T-helper 1 cell treated with Interleukin-12 subunit alpha and Interleukin-12 subunit beta and Interleukin-4 antibody, amounts not matched to agents 30 ng/mL and 1 ng/mL, for 36 hours (primary cell): ENCODE measurements around the gene PLEKHG4B. TPM values are rescaled to one million over a fixed set of nuclear protein-coding genes. Genes with fewer than 3 reads are reported as not detected.

ENCODE experiments used
- intact Hi-C: fragments of 100-400 bp; cut with micrococcal nuclease; formaldehyde crosslinking; loops from one replicate; pipeline ENCODE4 v1.15.1; 2024
- total RNA-seq: library from RNA; stranded (reverse); gene quantifications from 2 replicates; pipeline ENCODE4 v1.2.3, GENCODE V29; 2022

PLEKHG4B gene
- total RNA-seq, 1 donor from 2014 or later = not detected

DNA sequence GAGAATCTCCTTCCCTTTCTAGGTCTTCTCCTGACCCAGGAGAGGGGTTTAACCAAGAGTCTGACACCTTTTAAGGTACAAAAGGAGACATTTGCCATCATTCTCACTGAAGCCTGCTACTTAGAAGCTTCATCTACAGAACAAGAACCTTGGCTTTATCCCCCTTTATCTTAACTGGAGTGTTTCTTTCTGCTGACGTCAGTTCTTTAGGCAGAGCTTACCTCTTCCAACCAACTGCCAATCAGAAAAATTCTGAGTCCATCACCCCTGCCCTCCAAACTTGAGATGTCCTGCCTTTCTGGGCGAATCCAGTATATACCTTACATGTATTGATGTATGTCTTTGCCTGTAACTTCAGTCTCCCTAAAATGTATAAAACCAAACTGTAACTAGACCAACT is 37.2 kb downstream of the PLEKHG4B start:
- intact Hi-C loops = no loop called here

DNA sequence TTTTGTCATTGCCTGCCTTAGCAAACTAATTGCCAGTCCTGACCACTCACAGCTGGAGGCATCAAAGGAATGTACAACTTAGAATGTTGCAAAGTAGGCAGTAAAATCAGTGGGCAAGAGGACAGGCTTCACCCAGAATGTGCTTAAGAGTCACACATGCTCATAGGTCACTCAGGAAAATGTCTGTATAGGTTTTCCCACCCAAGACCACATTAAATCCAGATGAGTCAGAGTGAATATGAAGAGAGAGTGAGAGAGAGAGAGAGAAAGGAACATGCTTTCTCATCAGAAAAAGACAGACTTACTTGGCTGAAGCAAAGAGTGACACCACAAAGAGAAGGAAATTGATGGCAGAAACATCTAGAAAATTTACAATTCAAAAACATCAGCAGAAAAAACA is 37.9 kb downstream of the PLEKHG4B start:
- intact Hi-C loops = no loop called here

GRCh38 chr5:130601-131131 is 38.7 kb downstream of the PLEKHG4B start:
- intact Hi-C loops = no loop called here

- intact Hi-C loops = no loop called here
Measured at GRCh38 chr5:136901-137300, 44.9 kb downstream of the PLEKHG4B start.

DNA sequence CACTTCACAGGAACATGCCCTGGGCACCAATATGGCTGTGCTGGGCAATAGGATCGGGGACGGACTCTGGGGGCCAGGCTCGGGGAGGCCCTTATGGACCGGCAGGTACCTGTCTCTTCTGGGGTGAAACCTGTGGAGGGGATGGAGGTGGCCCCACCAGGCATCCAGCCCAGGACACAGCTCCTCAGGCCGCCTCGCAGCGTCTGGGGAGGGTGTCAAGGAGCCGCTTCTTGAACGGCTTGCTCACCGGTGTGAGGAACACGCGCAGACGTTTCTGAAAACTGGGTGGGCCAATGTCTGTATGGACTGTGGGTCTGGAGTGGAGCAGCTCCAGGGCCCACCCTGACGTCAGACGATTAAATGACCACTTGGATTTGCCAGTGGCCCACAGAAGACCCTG is 45.8 kb downstream of the PLEKHG4B start:
- intact Hi-C loops = no loop called here

DNA sequence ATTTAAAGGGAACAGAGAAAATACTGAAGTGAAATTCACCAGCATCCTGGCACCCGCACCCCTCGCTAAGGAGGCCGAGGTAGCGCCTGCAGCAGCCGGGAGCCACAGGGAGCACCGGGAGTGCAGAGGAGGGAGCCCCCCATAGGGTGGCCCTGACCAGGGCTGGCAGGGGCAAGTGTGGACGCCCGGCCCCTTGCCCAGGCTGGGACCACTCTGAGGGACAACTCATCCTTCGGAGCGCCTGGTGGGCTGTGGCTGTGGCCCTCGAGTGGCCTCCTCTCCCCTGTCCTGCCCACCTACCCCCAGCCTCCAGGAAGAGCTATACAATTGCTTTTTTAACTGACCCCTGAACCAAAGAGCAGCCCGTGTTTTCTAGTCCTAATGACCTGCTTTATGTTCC is 47.0 kb downstream of the PLEKHG4B start:
- intact Hi-C loops = no loop called here

DNA sequence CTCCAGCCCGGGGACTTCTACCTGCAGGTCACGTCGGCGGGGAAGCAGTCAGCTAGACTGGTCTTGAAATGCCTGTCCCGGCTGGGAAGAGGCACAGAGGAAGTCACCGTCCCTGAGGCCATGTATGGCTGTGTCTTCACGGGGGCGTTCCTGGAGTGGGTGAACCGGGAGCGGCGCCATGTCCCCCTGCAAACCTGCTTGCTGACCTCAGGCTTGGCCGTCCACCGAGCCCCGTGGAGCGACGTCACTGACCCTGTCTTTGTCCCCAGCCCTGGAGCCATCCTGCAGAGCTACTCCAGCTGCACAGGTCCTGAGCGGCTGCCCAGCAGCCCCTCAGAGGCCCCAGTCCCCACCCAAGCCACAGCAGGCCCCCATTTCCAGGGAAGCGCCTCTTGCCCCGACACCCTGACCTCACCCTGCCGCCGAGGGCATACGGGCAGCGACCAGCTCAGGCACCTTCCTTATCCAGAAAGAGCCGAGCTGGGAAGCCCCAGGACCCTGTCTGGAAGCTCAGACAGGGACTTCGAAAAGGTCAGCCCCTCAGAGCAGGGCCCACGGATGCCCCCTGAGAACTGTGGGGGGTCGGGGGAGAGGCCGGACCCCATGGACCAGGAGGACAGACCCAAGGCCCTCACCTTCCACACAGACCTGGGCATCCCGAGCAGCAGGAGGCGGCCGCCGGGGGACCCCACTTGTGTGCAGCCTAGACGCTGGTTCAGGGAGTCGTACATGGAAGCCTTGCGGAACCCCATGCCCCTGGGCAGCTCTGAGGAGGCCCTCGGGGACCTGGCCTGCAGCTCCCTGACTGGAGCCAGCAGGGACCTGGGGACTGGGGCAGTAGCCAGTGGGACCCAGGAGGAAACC is 47.8 kb downstream of the PLEKHG4B start:
- intact Hi-C loops = no loop called here

DNA sequence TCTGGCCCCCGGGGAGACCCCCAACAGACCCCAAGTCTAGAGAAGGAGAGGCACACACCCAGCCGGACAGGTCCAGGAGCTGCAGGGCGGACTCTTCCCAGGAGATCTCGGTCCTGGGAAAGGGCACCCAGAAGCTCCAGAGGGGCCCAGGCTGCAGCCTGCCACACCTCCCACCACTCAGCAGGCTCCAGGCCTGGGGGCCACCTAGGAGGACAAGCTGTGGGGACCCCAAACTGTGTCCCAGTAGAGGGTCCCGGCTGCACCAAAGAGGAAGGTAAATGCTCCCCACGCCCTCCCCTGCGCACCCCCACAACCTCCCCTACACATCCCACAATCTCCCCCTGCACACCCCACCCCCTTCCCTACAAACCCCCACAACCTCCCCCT is 48.5 kb downstream of the PLEKHG4B start:
- intact Hi-C loops = no loop called here

GRCh38 chr5:141211-141610 is 49.2 kb downstream of the PLEKHG4B start:
- intact Hi-C loops = no loop called here

GRCh38 chr5:141761-142160 is 49.8 kb downstream of the PLEKHG4B start:
- intact Hi-C loops = no loop called here

- intact Hi-C loops = no loop called here
Measured at GRCh38 chr5:142246-142810, 50.4 kb downstream of the PLEKHG4B start.

DNA sequence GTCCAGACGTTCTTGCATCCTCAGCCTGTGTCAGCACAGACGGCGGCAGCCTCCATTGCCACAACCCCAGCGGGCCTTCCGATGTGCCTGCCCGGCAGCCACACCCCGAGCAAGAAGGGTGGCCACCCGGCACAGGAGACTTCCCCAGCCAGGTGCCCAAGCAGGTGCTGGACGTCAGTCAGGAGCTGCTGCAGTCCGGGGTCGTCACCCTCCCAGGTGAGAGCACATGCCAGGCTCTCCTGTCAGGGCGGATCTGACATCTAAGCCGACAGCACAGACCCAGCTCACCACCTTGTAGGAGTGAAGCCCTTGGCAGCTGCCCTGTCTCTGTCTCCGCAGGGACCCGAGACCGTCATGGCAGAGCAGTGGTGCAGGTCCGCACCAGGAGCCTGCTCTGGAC is 51.1 kb downstream of the PLEKHG4B start:
- intact Hi-C loops = no loop called here

DNA sequence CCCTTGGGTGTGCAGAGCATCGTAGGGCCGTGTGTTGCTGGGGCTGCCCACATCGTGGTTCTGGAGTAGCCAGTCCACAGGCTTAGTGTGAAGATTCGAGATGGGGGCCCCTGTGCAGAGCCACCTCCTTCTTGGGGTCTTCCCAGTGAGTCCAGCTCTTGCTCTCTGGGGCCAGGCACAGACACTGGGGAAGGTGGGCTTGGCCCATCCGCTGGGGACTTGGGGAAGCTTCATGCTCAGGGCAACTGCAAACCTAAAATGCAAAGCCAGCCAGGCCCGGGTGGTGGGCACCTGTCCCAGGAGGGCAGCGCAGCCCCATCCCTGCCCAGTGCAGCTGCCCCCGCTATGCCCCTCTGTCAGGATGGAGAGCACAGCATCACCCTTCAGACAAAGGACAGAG is 53.0 kb downstream of the PLEKHG4B start:
- intact Hi-C loops = no loop called here

DNA sequence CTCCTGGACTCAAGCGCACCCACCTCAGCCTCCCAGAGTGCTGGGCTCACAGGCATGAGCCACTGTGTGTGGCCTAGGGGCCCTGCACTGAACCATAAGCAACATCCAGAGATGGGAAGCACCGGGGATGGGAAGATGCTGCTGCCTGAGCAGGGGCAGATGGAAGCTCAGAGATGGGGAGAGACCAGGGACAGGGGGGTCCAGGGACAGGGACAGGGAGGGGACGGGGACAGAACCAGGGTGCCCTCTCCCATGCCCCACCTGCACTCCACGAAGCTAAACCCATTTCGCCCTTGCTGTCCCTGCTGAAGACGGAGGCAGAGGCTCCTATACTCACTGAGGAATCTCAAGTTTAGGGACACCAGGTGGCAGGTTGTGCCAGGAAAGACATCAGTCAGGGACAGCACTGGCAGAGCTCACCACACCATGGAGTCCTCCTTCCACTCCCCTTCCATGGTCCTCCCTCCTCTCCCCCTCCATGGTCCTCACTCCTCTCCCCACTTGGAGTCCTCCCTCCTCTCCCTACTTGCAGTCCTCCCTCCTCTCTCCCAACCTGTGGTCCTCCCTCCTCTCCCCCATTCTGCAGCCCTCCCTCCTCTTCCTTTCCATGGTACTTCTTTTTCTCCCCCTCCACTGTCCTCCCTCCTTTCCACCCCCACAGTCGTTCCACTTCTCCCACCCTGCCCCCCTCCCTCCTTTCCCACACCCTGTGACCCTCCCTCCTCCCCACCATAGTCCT is 53.8 kb downstream of the PLEKHG4B start:
- intact Hi-C loops = no loop called here

DNA sequence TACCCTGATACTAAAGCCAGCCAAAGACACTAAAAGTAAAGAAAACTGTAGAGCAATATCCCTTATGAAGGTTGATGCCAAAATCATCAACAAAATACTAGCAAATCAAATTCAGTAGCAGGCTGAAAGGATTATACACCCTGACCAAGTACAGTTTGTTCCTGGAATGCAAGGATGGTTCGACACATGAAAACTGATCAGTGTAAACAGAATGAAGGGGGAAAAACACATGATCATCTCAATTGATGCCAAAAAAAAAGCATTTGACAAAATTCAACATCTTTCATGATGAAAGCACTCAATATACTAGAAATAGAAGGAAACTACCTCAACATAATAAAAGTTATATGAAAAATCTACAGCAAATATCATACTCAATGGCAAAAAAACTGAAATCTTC is 55.8 kb downstream of the PLEKHG4B start:
- intact Hi-C loops = no loop called here

DNA sequence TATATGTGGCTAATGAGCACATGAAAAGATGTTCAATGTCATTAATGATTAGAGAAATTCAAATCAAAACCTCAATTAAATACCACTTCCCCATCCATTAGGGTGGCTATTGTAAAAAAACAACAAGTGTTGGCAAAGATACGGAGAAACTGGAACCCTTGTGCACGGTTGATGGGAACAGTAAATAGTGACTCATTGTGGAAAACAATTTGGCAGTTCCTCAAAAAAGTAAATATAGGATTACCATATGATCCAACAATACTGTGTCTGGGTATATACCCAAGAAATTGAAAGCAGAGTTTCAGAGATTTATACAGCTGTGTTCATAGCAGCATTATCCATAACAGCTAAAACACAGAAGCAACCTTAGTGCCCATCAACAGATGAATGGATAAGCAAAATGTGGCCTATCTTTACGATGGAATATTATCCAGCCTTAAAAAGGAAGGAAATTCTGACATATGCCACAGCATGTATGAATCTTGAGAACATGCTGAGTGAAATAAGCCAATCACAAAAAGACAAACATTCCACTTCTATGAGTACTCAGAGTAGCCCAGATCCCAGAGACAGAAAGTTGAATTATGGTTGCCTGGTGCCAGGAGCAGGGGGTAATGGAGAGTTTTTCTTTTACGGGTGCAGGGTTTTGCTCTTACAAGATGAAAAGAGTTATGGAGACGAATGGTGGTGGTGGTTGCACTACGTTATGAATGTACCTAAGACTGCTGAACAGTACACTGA is 57.9 kb downstream of the PLEKHG4B start:
- intact Hi-C loops = no loop called here

DNA sequence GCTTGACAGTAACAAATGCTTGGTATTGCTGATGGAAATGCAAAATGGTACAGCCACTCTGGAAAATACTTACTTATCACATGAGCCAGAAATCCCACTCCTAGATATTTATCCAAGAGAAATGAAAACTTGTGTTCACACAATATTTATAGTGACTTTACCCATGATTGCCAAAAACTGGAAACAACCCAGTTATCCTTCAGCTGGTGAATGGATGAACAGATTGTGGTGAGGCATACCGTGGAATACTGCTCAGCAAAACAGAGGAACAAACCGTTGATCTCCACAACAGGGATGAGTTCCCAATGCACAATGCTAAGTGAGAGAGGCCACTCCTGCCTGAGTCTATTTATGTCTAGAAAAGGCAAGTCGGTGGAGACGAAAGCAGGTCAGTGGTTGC is 58.8 kb downstream of the PLEKHG4B start:
- intact Hi-C loops = no loop called here

DNA sequence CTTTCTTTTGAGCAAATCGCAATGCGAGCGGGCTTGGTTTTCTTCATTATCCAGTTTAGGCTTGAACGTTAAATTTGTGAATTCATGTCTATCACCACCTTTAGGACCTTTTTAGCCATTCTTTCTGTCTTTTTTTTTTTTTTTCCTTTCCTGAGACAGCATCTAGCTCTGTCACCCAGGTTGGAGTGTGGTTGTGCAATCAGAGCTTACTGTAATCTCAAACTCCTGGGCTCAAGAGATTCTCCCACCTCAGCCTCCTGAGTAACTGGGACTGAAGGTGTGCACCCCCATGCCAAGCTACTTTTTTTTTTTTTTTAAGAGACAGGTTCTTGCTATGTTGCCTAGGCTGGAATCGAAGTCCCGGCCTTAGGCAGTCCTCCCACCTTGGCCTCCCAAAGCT is 60.1 kb downstream of the PLEKHG4B start:
- intact Hi-C loops = no loop called here

- intact Hi-C loops = no loop called here
Measured at GRCh38 chr5:153256-153655, 61.3 kb downstream of the PLEKHG4B start.

DNA sequence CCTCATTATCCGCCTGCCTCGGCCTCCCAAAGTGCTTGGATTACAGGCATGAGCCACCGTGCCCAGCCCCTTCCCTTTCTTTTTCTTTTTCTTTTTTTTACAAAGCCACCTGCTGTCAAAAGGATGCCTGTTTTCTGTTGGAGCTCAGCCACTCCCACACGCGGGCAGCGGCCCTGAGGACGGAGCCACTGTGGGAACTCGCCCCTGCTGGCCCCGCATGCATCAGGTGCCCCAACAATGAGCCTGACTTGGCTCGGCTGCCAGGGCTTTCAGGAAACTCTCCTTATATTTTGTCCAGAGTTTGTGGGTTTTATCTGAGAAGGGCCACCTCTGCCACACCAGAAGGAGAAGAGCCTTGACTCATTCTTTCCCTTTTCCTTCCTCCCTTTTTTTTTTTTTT is 62.3 kb downstream of the PLEKHG4B start:
- intact Hi-C loops = no loop called here

DNA sequence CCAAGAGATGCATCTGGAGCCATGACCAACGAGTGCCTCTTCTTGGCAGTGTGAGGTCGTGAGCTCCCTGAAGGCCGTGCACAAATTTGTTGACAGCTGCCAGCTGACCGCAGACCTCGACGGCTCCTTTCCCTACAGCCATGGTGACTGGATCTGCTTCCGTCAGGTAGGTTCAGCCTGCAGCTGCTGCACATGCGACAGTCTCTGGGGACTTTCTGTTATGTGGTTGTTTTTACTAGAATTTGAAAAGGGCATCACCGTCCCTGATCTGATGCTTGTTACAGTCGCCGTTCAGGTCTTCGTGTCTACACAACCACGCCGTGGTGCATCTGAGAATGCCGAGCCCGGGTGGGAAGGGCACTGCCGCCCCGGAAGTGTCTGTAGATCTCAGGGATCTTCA is 62.9 kb downstream of the PLEKHG4B start:
- intact Hi-C loops = no loop called here
